Forelimb muscle (tissue), 1 donor: ENCODE measurements around the gene DPM2. TPM values are rescaled to one million over a fixed set of nuclear protein-coding genes. Genes with fewer than 3 reads are reported as not detected.

ENCODE experiments used
- DNase-seq: peaks from one replicate; pipeline ENCODE4 v3.0.0-alpha.2; 2013; ENCODE audit warnings: low read depth
- polyA plus RNA-seq: library from polyadenylated mRNA; unstranded; fragments of 120-200 nt; gene quantifications from one replicate; pipeline ENCODE4 v1.2.1, GENCODE V29; 2013; ENCODE audit not compliant: insufficient read length

DPM2 gene, protein sequence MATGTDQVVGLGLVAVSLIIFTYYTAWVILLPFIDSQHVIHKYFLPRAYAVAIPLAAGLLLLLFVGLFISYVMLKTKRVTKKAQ
- 19.8 TPM for polyA plus RNA-seq

DNA sequence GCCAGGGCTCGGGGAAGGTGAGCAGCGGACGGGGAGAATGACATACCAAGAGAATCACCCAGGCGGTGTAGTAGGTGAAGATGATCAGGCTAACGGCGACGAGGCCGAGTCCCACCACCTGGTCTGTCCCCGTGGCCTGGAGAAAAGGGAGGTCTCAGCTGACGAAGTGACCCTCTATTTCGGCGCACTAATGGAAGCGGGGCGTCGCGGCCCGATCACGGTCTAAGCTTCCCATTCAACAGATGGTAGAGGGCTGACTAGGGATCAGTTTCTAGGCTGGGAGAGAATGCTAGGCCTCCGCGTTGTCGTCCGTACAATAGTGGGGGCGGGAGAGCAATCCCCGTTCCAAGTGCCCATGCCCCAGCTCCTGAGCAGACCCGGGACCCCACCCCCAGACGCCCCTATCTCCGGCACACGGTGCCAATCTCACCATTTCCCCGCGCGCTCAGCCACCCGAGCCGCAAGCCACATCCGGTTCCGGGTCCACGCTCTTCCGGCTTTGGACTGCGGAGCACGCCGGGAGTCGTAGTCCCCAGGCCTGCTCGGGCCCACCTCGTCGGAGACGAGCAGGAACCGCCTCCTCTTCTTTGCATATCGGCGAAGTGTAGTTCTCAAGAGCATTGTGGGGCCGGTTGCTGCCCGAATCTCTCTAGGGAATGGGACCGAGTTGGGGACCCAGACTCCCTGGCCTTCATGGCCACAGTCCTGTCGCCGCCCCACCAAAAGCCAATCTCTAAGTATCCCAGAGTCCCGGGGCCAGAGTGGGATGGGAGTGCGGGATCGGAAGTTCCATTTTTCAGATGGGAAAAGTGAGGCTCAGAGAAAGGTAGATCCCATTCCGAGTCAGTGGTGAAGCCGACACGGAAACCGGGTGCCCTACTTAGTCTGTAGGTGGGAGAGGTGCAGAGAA is at the start of gene DPM2:
TSS of gene DPM2 (minus strand) at position 467 of the 910 bp plus-strand sequence. CDS start at position 433, 34 bp downstream.
- peak; percentile 75 for DNase-seq

DNA sequence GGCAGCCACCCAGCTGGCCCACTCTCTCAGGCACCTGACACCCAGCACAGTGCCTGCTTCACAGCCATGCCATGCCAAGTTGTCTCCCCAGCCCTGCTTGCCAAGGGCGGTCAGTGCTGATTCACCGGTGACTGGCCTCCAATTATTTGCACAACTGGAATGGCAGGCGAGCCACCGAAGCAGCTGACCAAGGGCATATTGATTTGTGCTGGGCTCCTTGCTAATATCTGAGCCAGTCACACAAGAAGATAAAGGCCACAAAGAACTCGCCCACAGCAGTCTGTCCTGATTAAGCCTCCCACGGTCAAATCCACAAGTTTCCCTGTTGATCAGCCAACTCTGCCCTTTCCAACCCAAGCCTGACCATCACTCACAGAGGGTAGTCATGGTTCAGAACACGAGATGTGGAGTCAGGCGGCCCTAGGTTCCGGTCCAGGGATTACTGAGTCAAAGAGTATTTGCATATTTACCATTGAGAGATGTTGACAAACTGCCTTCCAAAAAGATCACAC is 49.5 kb upstream of the DPM2 start:
- no peak for DNase-seq

DNA sequence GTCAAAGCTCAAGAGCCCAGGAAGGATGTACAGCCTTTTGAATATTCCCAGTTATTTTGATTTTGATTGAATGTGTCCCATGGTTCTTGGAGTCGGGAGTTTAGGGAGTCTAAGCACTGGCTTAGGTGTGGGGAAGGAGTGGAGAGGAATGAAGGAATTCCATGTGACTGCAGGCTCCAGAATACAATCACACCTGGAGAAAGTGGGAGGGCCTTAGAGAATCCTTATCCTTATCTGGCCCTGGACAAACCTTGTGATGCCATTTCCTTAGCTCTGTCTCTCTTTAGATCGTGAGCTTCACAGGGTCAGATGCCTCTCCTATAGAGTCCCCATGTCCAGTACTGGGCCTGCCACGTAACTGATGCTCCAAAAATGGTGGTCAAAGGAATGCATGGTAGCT is 47.4 kb upstream of the DPM2 start:
- DNase-seq = no peak

DNA sequence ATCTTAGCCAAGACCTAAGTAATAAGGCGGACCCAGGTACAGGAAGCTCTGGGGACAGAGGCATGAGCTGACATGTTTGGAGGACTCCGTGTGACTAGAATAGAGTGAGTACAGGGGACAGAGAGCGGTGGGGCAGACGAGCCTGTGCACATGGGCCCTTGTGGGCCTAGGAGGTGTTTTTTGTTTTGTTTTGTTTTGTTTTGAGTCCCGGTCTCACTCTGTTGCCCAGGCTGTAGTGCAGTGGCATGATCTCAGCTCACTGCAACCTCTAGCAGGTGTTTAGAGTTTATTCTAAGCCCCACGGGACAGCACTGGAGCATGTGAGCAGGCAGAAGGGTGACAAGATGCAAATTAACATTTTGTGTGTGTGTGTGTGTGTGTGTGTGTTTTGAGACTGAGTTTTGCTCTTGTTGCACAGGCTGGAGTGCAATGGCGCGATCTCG is 46.2 kb upstream of the DPM2 start:
- no peak for DNase-seq

DNA sequence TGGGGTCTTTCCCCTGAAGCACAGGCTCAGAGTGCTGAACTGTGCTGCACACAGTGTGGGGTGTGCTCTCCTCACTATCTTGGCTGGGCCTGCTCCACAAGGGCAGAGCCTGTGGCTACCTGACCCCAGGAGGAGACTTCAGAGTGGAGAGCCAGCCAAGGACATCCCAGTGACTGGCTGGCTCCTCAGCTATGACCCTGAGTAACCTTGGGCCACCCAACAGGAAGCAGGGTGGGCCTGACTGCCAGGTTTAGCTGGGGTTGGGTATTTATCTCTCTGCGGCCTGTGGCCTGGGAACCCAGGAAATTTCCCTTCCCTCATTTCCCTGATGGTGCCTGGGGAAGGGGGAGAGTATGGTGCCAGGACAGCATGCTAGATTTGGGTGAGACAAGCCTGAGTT is 45.3 kb upstream of the DPM2 start:
- no peak for DNase-seq

DNA sequence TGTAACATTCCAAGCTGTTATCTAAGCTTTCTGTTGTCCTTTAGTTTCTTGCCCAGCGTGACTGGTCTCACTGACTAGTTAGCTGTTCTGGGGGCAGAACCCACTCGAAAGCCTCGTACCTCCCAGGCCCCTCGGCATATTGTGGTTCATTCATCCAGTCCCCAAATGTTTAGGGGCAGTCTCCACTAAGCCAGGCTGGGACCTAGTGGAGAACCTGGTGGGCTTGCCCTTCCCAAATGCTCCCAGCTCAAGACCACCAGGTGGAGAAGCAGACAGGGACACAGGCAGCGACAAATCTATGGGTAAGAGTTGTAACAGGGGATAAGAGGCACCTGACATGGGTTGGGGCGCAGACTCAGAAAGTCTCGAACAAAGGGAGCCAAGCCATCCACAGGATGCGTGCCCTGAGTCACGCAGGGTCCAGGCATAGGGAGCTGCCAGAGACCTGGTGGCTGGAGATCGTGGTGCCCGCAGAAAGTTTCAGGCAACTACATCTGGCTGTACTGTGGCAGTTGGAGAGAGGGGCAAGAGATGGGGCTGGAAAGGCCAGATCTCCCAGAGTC is 44.0 kb upstream of the DPM2 start:
- no peak for DNase-seq

DNA sequence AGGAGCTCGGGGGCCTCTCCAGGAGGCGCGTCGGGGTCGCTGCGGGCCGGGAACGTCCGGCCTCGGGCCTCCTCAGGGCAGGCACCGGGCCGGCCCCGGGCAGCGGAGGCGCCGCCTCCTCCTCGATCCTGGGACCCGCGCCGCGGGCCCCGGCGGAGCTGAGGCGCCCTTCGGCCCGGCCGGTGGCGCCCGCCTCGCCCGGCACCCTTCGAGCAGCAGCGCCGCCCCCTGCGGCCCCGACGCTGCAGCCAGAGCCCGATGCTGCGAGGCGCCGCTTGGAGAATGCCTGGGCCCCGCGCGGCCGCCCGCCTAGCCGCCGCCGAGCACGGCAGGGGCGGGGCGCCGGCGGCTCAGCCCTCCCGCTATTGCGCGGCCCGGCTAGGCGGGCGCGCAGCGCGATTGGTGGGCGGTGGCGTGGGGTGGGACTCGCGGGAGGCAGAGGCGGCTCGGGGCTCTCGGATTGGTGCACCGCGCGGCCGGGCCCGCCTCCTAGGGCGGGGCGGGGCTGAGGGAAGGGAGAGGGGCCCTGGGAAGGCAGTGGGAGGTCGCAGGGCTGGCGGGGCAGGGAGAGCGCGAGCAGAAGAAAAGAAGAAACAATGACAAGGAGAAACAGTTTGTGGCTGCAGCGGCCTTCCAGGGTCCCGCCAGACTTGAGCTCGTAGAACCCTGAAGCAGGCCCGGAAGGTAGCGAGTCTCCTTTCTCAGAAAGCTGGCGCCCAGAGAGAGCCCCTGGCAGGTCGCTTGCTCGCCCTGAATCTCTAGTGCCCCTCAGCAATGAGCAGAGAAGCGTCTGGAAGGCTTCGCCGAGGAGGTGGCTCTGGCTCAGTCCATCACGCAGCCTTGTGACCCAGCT is 43.3 kb upstream of the DPM2 start, which contains the start of gene EEIG1:
TSS of gene EEIG1 (minus strand) at position 284 of the 853 bp plus-strand sequence. CDS start 852 bp downstream, outside the sequence.
- DNase-seq = peak; percentile 85

DNA sequence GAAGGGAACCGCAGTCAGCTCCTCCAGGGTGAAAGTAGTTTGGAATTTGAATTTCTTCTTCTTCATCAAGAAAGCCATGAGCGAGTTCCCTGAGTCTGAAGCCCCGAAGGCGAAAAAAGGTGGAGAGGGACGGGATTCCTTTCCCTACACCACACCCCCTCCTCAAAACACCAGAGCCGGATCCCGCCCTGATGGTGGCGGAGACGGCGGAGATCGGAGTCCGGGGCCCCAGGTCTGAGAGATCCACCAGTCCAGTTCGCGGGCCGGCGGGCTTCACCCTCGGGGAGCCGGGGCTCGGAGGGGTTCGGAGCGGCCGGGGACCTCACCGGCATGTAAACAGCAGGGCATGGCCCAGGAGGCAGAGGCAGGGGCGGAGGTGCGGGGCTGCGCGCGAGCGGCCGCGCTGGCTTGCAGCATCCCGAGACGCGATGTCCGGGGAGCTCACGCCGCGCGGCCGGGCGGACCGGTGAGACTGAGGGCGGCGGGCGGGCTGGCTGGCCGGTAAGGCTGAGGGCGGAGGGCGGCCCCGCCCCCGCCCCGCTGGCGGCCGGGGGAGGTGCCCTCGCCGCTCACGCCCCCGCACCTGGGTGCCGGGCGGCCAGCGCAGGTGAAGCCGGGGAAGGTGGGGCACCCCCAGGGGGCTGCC is 42.5 kb upstream of the DPM2 start:
- no peak for DNase-seq

DNA sequence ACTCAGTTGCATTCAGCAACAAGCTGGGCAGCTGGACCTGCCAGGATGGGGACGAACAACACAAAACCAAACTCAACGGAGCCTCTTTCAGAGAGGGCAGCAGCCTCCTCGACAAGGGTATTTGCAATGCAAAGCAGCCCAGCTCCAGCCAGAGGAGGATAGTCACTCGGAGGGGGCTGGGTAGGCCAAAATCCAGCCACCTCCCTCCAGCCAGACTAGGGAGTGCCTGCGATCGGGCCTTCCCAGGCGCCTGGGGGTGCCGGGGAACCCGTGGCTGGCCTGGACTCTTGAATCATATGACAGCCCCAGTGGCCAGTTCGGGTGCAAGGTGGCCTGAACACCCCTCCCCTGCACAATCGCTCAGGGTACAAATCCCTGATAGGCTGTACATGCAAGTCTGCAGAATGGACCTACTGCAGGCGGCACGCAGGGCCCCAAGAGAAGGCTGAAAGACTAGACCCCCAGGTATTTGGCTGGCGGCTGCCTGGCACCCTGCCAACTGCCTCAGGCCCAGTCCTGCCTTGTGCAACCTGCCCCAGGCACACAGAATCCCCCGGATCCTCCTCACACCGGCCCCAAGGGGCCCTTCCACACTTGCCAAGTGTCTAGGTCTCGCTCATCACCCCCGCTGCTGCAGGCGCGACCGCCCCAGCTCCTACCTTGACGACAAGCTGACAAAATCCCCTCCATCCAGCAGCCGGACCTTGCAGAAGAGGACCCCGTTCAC is 41.8 kb upstream of the DPM2 start:
- no peak for DNase-seq

DNA sequence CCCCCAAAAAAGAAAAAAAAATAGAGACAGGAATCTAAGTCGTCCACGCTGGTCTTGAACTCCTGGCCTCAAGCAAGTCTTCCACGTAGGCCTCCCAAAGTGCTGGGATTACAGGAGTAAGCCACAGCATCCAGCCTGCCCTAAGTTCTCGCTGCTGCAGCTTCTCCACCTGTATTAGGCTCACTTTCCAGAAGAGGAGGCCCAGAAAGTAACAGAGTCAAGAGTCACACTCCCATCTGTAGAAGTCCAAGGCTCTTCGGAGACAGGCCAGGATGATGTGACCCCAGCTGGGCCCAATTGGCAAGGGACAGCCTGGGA is 41.3 kb upstream of the DPM2 start:
- no peak for DNase-seq

DNA sequence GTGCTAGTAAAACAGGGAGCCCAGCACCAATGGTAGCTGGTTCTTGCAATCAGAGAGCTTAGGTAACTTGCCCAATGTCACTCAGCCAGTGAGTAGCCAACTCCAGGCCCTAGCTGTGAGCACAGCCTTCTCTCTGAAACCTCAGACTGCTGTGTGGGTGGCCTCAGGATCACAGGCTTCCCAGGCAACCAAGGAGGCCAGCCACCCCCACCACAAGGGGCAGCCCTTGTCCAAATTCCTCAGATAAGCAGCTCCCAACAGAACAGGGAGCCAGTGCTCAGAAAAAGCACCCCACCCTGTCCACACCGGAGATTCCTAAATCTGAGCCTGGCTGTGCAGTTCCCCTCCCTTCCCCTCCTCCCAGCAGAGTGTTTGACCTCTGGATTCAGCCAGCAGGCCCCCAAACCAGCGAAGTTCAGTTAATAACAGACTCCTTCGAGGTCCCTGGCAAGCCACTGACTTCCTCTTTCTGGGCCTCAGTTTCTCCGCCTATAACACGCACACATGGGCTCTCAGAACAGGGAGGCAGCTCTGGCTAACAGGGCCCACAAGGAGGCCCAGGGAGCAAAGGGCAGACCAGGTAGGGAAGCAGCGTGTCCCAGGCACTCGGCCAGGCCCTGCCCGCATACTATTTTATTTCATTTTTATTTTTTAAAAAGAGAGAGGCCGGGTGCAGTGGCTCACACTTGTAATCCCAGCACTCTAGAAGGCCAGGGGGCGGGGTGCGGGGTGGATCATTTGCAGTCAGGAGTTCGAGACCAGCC is 40.4 kb upstream of the DPM2 start:
- DNase-seq = no peak

DNA sequence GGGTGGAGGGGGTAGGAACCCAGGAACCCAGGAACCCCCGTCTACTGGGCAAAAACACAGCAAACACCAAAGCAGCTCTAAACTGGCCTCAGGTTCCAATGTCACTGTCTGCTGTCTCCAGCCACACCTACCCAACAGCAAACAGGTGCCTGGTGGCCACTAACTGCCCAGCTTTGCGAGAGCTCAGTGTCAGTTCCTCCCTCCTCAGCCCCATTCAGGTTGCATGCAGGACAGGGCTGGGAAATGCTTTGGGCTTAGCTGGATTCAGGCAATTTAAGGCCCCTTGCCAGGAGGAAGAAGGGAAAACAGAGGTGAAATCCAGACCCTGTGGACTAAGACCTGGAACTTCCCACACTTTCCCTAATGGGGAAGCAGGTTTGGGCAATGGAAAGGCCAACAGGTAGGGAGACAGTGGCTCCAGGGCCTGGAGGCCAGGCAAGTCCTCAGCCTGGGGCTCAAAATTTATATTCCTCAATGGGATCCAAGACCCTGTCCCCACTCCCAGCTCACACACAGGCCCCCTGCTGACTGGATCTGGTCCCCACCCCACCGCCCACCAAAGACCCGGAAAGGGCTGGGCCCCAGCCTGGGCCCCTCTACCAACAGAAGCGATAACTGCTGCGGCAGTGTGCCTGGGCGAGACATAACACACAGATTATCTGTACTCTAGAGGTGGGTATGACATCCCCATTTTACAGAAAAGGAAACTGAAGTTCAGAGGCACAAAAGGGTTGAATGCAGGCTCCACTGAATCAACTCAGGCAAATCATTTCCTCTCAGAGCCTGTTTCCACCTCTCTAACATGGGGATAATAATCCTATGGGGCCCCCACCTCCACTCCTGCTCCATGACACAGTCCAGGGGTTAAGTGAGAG is 39.6 kb upstream of the DPM2 start:
- no peak for DNase-seq

DNA sequence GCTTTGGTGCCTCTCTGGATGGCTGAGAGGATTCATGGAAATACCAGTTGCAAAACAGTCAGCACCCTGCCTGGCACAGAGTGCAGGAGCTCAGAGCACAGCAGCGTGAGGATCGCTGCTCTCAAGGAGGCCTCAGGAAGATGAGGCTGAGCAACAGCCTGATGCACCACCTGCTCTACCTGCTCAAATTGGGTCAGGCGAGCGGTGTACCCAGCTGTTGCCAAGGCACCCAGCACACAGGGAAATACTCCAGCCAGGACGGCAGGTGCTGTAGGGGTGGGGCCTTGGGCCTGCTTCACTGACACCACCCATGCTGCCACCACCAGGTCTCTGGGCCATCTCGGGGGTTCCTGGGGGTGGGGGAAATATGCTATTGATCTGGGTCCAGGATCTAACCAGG is 38.8 kb upstream of the DPM2 start:
- no peak for DNase-seq

DNA sequence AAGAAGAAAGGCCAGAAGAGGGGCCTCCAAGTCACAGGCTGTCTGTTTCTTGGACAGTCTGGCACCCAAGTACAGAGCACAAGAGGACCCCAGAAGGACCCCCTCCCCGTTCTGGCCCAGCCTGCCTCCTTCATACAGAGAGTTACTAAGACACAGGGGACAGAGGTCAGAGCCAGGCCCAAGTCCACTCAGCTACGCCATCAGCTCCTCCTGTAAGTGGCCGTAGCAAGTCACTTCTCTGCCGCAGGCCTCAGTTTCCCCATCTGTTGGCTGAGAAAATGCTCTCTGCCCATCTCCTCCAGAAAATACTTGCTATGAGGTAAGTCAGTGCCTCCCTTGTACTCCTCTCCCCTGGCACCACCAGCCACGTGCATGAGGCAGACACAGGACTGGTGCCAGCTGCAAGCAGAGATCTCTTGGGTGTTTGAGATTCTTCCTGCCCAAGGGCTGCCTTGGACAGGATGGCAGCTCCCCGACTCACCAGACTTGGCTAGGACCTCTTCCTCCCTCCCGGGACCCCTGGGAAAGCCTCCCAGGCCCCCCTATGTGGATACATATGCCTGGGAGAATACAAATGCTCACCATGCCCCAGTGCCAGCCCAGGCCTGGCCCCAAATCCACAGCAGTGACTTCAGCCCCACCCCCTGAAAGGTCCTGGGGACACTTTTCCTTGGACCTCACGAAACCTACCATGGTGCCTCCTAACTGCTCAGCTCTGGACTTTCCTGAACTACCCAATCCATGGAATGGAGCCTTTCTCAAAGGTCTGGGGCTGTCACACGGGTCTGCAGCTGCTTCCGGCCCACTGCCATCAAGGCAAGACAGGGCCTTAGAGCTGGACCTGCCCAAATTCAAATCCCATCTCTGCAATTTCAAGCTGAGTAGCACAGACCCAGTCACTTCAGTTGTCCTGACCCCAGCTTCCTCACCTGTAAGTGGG is 38.0 kb upstream of the DPM2 start:
- DNase-seq = no peak

DNA sequence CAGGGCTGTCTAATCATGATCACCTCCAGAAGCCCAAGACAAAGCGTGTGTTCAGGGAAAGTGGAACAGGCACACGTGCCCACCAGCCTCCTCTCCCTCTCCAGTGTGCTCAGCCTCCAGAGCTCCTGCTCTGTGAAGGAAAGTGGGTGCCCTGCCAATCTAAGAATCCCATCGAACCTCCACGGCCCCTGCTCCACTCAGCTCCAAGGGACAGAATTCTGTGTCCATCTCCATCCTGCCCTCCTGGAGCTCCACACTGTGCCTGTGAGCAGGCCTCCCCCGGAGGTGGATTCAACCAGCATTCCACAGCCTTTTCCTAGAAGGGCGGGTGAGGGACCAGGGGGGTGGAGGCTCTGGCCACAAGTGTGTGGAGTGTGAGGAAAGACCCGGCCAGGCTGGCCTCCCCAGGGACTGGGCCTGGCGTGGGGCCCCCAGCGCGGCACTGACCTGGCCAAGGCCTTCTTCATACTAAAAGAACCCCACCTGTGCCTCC is 37.2 kb upstream of the DPM2 start:
- DNase-seq = no peak

DNA sequence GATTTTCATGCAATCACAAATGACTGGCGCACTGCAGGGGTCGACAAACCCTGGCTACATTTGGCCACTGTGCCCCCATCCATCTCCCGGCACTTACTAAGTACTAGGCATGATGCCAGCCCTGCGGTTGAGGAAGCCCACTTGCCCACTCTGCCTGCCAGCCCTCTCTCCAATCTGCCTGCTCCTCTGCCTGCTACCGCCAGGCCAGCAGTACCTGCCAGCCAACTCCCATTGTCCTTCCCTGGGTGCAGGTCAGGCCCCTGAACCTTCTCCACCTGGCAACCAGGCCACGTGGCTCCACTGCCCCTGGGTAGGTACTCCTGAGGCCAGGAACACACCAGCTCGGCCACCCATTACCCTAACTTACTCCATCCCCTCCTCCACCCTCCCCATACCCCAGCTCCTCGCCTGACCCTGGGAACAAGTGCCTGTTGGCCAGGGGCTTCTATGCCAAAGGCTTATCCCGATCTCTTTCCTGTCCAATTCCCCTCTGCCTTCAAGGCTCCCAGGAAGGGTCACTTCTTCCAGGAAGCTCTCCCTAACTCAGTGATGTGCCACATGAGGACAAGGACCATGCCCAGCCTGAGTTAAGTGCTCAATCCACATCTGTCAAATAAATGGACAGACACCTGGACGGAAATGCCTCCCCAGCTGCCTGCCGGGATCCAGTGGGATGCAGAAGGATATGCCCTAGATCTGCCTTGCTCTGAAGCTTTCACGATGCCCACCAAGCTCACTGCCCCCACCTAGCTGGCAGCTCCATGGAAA is 36.5 kb upstream of the DPM2 start:
- DNase-seq = no peak
